Activated B cell treated with CpG ODN at 0.5 μM for 24 hours (primary cell): ENCODE data around the gene CUL7. TPM values are rescaled to one million over a fixed set of nuclear protein-coding genes. Genes with fewer than 3 reads are reported as not detected.

Experiments used
- ATAC-seq: fragments of 200-7000 bp; cut with Tn5 transposase; one replicate; pipeline ENCODE4 v1.10.0; 2021; ENCODE audit warnings: low read depth, mild to moderate bottlenecking, moderate library complexity
- CTCF ChIA-PET: fragments of 350-600 bp; sonication (Branson Sonifier 250); formaldehyde crosslinking; loops from one replicate; lab custom pipeline; 2021; ENCODE audit warnings: antibody characterized with exemption; lab: Charles Lee
- POLR2A ChIA-PET: fragments of 350-600 bp; sonication (Branson Sonifier 250); formaldehyde crosslinking; loops from one replicate; lab custom pipeline; 2021; ENCODE audit warnings: antibody characterized with exemption; lab: Charles Lee
- DNase-seq: peaks from one replicate; pipeline ENCODE4 v3.0.0; 2022
- H3K27ac Mint-ChIP-seq: one replicate; pipeline ENCODE4 v1.8.0; 2020; ENCODE audit warnings: mixed read lengths
- H3K27me3 Mint-ChIP-seq: one replicate; pipeline ENCODE4 v1.8.0; 2021; ENCODE audit warnings: mixed read lengths
- H3K36me3 Mint-ChIP-seq: one replicate; pipeline ENCODE4 v1.8.0; 2021; ENCODE audit warnings: low read depth, mixed read lengths
- H3K4me1 Mint-ChIP-seq: one replicate; pipeline ENCODE4 v1.8.0; 2021; ENCODE audit warnings: mixed read lengths
- H3K4me3 Mint-ChIP-seq: one replicate; pipeline ENCODE4 v1.8.0; 2020; ENCODE audit warnings: mild to moderate bottlenecking, mixed read lengths
- H3K9me3 Mint-ChIP-seq: one replicate; pipeline ENCODE4 v1.8.0; 2020; ENCODE audit warnings: mixed read lengths
- CTCF ChIP-seq: fragments of 200-600 bp; IDR thresholded peaks from one replicate; pipeline ENCODE4 v1.8.0; 2022; ENCODE audit warnings: antibody characterized with exemption, mild to moderate bottlenecking
- intact Hi-C: fragments of 100-400 bp; cut with micrococcal nuclease; formaldehyde crosslinking; loops from one replicate; pipeline ENCODE4 v1.15.1; 2024
- total RNA-seq: library from RNA; stranded (reverse); gene quantifications from 2 replicates; pipeline ENCODE4 v1.2.3, GENCODE V29; 2022

Gene CUL7
- total RNA-seq, 1 donor from 2014 or later, result 19.1 TPM

GRCh38 chr6:43060034-43060754 lies 6.5 kb upstream of the CUL7 start:
- intact Hi-C loops, result no loop called here
- H3K27ac Mint-ChIP-seq, result peak overlapping the region; percentile 97
- H3K9me3 Mint-ChIP-seq, result no peaks in the 10 kb centered on the region
- DNase-seq (no peak), ATAC-seq (no peak)
- CTCF ChIA-PET, result no interaction called here
- POLR2A ChIA-PET, result interaction anchor here (0.7 to 2.9 kb wide), 8 partner anchors 11 to 740 kb away, joined by 4 to 20 read pairs (median 10); partner anchors contain the start of genes CUL9, KLHDC3, MEA1 and PPP2R5D
- no peaks in the 10 kb centered on the region for H3K27me3 Mint-ChIP-seq
- peaks cover 46% of the 10 kb centered on the region for H3K36me3 Mint-ChIP-seq
- TF ChIP-seq CTCF, result no peak
- H3K4me1 Mint-ChIP-seq, result peaks cover 37% of the 10 kb centered on the region
- peak overlapping the region; percentile 95 for H3K4me3 Mint-ChIP-seq

DNA sequence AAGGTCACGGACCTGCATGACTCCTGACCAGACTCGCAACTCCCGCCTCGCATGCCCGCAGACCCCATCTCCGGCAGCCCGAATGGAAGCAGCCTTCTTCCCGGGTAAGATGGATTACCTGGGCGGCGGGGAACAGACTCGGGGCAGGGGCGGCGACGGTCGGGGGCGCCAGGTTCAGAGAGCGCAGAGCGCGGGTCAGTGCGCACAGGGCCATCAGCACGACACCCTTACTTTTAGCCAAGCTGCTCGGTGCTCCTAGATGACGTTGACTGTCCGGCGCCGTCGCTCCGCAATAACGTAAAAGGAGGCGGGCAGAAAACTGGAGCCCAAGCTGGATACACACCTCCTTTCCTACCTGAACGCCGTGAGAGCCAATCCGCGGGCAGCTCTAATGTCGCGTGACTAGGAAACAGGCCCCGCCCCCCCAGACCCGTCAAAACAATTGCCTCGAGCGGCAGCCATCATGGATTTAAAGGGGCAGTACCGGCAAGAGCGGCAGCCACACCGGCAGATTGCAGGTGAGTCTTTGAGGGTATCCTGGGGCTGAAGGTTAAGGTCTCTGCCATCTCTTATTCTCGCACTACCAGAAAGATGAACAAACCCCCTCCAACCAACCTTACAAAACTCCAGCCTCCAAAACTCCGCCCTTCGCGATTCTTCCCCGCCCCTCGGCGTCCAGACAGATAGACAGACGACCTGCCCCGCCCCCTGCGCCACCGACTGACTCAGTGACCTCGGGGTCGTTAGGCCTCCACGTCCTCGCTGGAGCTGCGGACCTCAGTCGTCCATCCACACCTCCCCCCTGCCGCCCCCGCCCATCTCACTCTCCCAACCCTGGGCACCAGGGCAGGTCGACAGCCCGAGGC lies 5.8 kb upstream of the CUL7 start, which contains the start of the genes KLC4 and MRPL2:
Gene KLC4, plus strand, starts transcription at position 464 of the 866 bp plus-strand sequence. CDS start 1,705 bp downstream, outside the sequence.
Gene MRPL2, minus strand, starts transcription at position 267 of the 866 bp plus-strand sequence. Its CDS starts 53 bp downstream, at position 214.
- H3K36me3 Mint-ChIP-seq, result peaks cover 43% of the 10 kb centered on the region
- TF ChIP-seq CTCF, result no peak
- H3K4me1 Mint-ChIP-seq, result peaks cover 38% of the 10 kb centered on the region

DNA sequence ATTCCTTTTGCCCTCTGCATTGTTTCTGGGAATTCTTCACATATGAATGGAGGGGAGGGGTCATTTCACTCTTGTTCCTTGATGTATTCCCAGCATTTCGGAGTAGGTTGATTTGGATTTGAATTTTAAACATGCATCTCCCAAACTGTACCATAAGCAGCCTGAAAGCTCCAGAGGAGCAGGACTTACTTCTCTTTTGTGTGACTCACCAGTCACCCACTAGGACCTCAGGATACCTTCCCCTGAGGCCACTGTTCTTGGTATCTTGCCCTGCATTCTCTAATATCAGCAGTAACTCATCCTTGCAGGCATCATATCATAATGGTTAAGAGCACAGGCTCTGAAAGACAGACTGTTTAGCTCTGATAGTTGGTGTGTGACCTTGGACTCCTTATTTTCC lies 4.9 kb upstream of the CUL7 start:
- ATAC-seq (no peak), DNase-seq (no peak)
- peak overlapping the region; percentile 95 for H3K4me3 Mint-ChIP-seq
- H3K36me3 Mint-ChIP-seq, result peaks cover 45% of the 10 kb centered on the region
- peaks cover 45% of the 10 kb centered on the region for H3K4me1 Mint-ChIP-seq
- no peaks in the 10 kb centered on the region for H3K27me3 Mint-ChIP-seq
- intact Hi-C loops, result loop anchor here (2.0 to 10.0 kb wide), 5 partner anchors 74 to 518 kb away; partner anchors contain the start of genes BICRAL, DNPH1, POLH and PPP2R5D
- no peak for TF ChIP-seq CTCF
- H3K27ac Mint-ChIP-seq, result peak overlapping the region; percentile 97
- H3K9me3 Mint-ChIP-seq, result no peaks in the 10 kb centered on the region
- CTCF ChIA-PET, result no interaction called here
- POLR2A ChIA-PET, result interaction anchor here (0.6 to 2.9 kb wide), 16 partner anchors 9 to 578 kb away, joined by 3 to 33 read pairs (median 4); partner anchors contain the start of genes CNPY3, CUL9, KLHDC3 and MEA1

More for the DNA sequence above, 5.8 kb upstream of the CUL7 start, which contains the start of the genes KLC4 and MRPL2:
- CTCF ChIA-PET, result interaction anchor here (0.6 kb wide), 1 partner anchor 49 kb away, joined by 5 read pairs; no protein-coding TSS in a partner anchor
- Mint-ChIP-seq H3K27ac (peak within 1 kb of the TSS; percentile 97), H3K27me3 (no peaks in the 10 kb centered on the region), H3K4me3 (peak within 1 kb of the TSS; percentile 95), H3K9me3 (no peaks in the 10 kb centered on the region)
- intact Hi-C loops, result loop anchor here (1.0 to 10.0 kb wide), 12 partner anchors 27 to 517 kb away; partner anchors contain the start of genes BICRAL, CNPY3, CUL9 and DNPH1
- DNase-seq, result peak; percentile 94
- POLR2A ChIA-PET, result interaction anchor here (0.5 to 2.9 kb wide), 28 partner anchors 10 to 1035 kb away, joined by 3 to 33 read pairs (median 4); partner anchors contain the start of genes CNPY3, CUL9, KLHDC3 and MEA1
- peak; percentile 97 for ATAC-seq

GRCh38 chr6:43055966-43056365 lies 2.3 kb upstream of the CUL7 start:
- ChIA-PET CTCF (no interaction called here), POLR2A (interaction anchor here (0.9 to 3.6 kb wide), 4 partner anchors 23 to 77 kb away, joined by 3 to 37 read pairs (median 3); partner anchors contain the start of genes KLHDC3 and RRP36)
- H3K4me3 Mint-ChIP-seq, result no peak overlapping the region
- ATAC-seq (no peak), DNase-seq (no peak)
- peaks cover 48% of the 10 kb centered on the region for H3K36me3 Mint-ChIP-seq
- H3K27ac Mint-ChIP-seq, result peak overlapping the region; percentile 30
- TF ChIP-seq CTCF, result no peak
- H3K4me1 Mint-ChIP-seq, result peaks cover 60% of the 10 kb centered on the region
- intact Hi-C loops, result loop anchor here (5.0 to 10.0 kb wide), 3 partner anchors 169 to 309 kb away; partner anchors contain the start of genes BICRAL, DNPH1 and ZNF318
- H3K27me3 Mint-ChIP-seq, result no peaks in the 10 kb centered on the region
- H3K9me3 Mint-ChIP-seq, result no peaks in the 10 kb centered on the region
